HG02678 (cell line): ENCODE data around the gene PLCB4.

Experiments used
- ATAC-seq: cut with Tn5 transposase; IDR thresholded peaks from one replicate; pipeline ENCODE4 v1.9.1; 2021; ENCODE audit warnings: mild to moderate bottlenecking, moderate library complexity; ENCODE audit not compliant: unreplicated experiment

Gene PLCB4

GRCh38 chr20:9507544-9508239 lies 438.8 kb downstream of the PLCB4 start:
- ATAC-seq: no peak

GRCh38 chr20:9508240-9508661 lies 439.4 kb downstream of the PLCB4 start:
- no peak for ATAC-seq

- ATAC-seq: no peak
These were observed 439.9 kb downstream of the PLCB4 start for GRCh38 chr20:9508696-9509178.

- ATAC-seq: no peak
These were observed 440.4 kb downstream of the PLCB4 start for GRCh38 chr20:9509246-9509645.

GRCh38 chr20:9510911-9511310 lies 442.0 kb downstream of the PLCB4 start:
- ATAC-seq: no peak

- ATAC-seq: no peak
These were observed 445.2 kb downstream of the PLCB4 start for GRCh38 chr20:9514072-9514460.

GRCh38 chr20:9514461-9515213 lies 445.8 kb downstream of the PLCB4 start, which contains the start of gene LAMP5:
Gene LAMP5, plus strand, starts transcription at chr20:9514590. Its CDS starts 263 bp downstream, at chr20:9514853.
- ATAC-seq: no peak

GRCh38 chr20:9515214-9515585 lies 446.3 kb downstream of the PLCB4 start:
- ATAC-seq: no peak

- no peak for ATAC-seq
These were observed 446.9 kb downstream of the PLCB4 start for GRCh38 chr20:9515741-9516233.

GRCh38 chr20:9516234-9516871 lies 447.5 kb downstream of the PLCB4 start:
- ATAC-seq: no peak

- no peak for ATAC-seq
These were observed 448.6 kb downstream of the PLCB4 start for GRCh38 chr20:9517297-9518162.

GRCh38 chr20:9518576-9519175 lies 449.8 kb downstream of the PLCB4 start:
- ATAC-seq: no peak

GRCh38 chr20:9520086-9520485 lies 451.2 kb downstream of the PLCB4 start:
- no peak for ATAC-seq

GRCh38 chr20:9523636-9524035 lies 454.7 kb downstream of the PLCB4 start:
- no peak for ATAC-seq
